Anterior cingulate cortex (tissue), 58 donors: ENCODE results near the gene PMF1.

ENCODE experiments used
- DNase-seq, 58 donors: peaks; one replicate each; lab custom pipeline; 2025; lab: John Stamatoyannopoulos, UW

PMF1 gene

GRCh38 chr1:156232201-156232894 lies 19.5 kb downstream of the PMF1 start:
- no peak for DNase-seq

DNA sequence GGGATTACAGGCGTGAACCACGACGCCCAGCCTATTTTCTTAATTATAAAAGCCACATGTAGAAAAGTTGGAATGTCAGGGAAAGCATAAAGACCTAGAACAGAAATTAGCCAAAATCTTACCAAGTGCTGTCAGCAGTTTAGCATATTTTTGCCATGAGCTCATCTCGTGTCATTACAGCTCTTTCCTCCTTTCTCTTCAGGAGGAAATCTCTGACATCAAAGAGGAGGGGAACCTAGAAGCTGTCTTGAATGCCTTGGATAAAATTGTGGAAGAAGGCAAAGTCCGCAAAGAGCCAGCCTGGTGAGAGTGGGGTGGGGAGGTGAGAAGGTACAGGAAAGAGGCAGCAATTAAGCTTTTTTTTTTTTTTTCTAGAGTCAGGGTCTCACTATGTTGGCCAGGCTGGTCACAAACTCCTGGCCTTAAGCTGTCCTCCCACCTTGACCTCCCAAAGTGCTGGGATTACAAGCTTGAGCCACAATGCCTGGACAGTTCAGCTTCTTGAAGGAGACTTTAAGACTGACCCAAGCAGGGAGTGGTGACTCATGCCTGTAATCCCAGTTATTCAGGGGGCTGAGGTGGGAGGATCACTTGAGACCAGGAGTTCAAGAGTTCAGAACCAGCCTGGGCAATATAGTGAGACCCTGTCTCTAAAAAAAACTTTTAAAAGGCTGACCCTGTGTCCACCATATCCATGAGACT lies 20.8 kb downstream of the PMF1 start:
- no peak for DNase-seq

- DNase-seq: no peak
These were observed 23.4 kb downstream of the PMF1 start for GRCh38 chr1:156236164-156236563.

DNA sequence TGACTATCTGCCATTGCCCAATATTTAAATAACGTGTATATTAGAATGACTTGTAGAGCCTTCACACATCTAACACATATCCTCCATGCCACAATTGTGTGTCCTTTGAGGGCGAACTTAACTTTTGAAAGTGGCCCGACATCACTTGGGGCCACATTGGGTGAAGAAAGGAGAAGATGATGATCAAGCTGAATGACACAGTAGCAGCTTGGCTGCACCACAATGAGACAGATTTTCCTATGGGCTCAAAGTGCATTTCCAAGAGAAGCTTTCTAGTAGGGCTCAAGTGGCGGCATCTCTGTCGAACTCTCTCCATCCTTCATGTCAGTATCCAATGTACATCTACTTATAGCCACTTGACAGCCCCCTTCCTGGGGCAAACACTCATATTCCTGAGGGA lies 25.4 kb downstream of the PMF1 start:
- DNase-seq: no peak

DNA sequence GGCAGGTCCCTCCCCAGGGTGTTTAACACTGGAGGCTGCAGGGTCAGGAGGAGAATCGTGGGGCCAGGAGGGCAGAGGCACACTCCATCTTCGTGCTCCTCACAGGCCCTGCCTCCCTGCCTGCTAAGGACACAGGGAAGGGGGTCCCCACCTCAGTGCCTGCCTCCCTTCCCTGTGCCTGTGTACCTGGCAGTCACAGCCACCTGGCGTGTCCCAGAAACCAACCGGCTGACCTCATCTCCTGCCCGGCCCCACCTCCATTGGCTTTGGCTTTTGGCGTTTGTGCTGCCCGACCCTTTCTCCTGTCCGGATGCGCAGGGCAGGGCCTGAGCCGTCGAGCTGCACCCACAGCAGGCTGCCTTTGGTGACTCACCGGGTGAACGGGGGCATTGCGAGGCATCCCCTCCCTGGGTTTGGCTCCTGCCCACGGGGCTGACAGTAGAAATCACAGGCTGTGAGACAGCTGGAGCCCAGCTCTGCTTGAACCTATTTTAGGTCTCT lies 28.6 kb downstream of the PMF1 start:
- peak in 2 of 58 donors; percentile 29 to 31 for DNase-seq

GRCh38 chr1:156241926-156242325 lies 29.1 kb downstream of the PMF1 start, which contains the start of gene BGLAP:
Gene BGLAP, plus strand, starts transcription at chr1:156242184. Its CDS starts 48 bp downstream, at chr1:156242232.
- DNase-seq: no peak

GRCh38 chr1:156242738-156243137 lies 29.9 kb downstream of the PMF1 start:
- peak in 5 of 58 donors; percentile 17 to 39 (median 22) for DNase-seq

- DNase-seq: no peak
These were observed 31.3 kb downstream of the PMF1 start for GRCh38 chr1:156244126-156244525.

DNA sequence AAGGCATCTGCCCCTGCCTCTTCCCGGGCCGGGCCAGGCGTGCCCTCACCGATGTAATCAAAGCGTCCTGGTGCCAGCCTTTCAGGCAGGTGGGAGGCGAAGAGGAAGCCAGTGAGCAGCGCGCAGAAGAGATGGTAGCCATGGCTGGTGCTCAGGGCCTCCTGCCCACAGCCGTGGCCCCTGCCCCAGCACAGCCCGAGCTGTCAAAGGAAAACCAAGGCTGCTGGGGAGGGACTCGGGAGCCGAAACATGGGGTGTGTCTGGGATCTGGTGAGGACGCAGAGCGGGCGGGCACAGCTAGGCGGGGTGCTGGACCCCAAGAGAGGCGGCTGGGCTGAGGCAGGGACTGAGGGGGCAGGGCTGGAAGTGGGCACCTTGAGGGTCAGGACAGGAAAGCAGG lies 31.9 kb downstream of the PMF1 start:
- no peak for DNase-seq

- peak in 1 of 58 donors; percentile 25 for DNase-seq
These were observed 32.8 kb downstream of the PMF1 start for GRCh38 chr1:156245451-156246232.

GRCh38 chr1:156246241-156246780 lies 33.5 kb downstream of the PMF1 start:
- no peak for DNase-seq

DNA sequence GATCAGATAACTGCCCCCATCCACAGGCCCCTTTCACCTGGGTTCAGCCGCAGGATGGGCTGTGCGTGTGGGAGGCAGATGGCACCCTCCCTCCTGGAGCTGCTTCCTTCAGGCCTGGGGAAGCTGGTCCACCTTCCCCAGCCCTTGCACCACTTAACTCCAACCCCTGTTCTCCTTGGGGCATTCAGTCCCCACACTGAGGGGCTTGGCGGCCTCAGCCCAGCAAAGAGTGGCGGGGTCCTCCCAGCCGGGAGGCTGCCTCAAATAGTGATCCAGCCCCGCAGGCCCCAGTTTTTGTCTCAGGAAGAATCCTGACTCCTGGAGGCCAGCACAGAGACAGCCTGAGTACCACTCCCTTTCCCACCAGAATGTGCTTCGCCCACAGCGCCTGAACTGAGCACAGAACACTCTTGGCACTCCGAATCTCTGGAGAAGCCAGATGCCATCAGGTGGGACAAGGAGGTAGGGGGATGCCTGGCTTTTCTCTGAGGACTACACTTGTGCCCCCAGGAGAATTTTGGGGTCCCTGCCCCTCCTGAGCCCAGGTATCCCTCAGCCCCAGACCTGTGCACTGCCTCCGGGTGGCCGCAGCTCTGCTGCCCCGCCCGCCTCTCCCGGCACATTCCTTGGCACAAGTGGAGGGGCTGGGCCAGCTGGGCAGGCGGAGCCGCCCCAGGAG lies 34.1 kb downstream of the PMF1 start:
- DNase-seq: peak in 10 of 58 donors; percentile 41 to 68 (median 48)

DNA sequence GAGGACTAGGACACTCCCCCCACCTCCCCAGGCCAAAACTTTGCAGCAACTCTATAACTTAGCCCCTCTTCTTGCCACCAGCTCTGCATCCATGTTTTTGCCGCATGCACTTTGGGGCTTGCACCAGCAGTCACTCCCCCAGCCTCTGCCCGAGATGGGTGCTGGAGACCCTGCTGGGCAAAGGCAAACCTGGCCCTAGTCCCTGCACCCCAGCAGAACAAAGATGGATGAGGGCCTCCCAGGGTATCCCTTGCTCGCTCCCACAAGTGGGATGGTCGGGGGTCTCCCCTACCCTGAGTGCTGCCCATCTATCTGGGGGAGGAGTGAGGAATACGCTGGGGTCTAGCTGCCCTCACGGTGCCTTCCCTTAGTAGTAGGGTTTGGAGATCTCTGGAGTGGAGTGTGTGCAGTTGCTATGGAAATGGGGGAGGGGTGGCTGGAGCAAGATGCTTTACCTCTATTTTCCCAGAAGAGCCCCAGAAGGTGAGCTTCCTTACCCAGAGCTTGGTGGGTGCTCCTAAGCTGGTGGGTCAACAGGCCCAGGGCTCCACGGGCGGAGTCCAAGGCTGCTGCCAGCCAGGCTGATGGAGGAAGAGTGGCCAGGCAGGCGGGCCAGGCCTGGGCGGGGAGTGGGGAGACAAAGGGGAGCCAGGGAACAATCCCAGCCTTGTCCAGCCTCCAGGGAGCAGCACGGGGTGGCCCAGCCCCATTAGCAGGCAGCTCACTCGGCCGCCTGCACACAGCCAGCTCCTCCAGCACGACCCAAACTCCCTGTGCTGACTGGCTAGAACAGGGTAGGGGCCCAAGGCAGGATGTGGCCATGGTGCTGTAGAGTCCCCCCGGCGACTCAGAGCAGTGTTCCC lies 34.9 kb downstream of the PMF1 start, which contains the start of gene PAQR6:
TSS of gene PAQR6 (minus strand) at position 597 of the 863 bp plus-strand sequence. CDS start 1,325 bp downstream, outside the sequence.
- peak; percentile 34 to 97 (median 89) for DNase-seq

DNA sequence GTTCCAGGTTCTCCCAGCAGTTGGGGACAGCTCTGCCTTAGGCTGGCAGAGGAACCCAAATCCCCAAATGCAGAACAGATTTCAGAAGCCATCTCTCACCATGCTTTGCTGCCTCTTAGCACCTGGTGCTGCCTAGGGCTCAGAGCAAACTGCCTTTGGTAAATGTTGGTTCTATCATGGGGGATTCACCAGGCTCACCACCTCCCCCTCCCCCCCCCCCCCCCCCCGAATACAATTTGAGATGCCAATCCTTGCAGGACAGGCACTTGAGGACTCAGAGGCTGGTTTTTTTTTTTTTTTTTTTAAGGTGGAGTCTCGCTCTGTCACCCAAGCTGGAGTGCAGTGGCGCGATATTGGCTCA lies 35.5 kb downstream of the PMF1 start:
- DNase-seq: no peak

- DNase-seq: no peak
These were observed 36.8 kb downstream of the PMF1 start for GRCh38 chr1:156249593-156249992.

GRCh38 chr1:156251527-156251926 lies 38.7 kb downstream of the PMF1 start:
- peak in 7 of 58 donors; percentile 21 to 39 (median 29) for DNase-seq

- DNase-seq: no peak
These were observed 40.8 kb downstream of the PMF1 start for GRCh38 chr1:156253634-156254033.

GRCh38 chr1:156257711-156258110 lies 44.9 kb downstream of the PMF1 start:
- peak in 5 of 58 donors; percentile 18 to 49 (median 20) for DNase-seq

- DNase-seq: no peak
These were observed 46.1 kb downstream of the PMF1 start for GRCh38 chr1:156258859-156259258.
